NCI-H82 (cell line): ENCODE results near the gene PFAS.
"Not testable (repeated sequence)": the region's sequence is repeated elsewhere in the genome, so short reads cannot be mapped to it uniquely, and the experiment has no call there.

Experiments
- DNase-seq: peaks from one replicate; lab custom pipeline; 2025; lab: John Stamatoyannopoulos, UW

Gene PFAS

GRCh38 chr17:8248751-8249607, at the start of gene PFAS:
TSS of gene PFAS (plus strand) at chr17:8249289. CDS start at chr17:8253938, 4,649 bp downstream.
- DNase-seq, result peak; percentile 99

- DNase-seq, result no peak
Observed at GRCh38 chr17:8204761-8205555, 44.1 kb upstream of the PFAS start.

GRCh38 chr17:8206536-8206935, 42.6 kb upstream of the PFAS start:
- no peak for DNase-seq

- peak; percentile 99 for DNase-seq
Observed at GRCh38 chr17:8209907-8210760, 39.0 kb upstream of the PFAS start, which contains the start of gene AURKB. TSS of gene AURKB (minus strand) at chr17:8210575. CDS start at chr17:8210224, 351 bp downstream.

- DNase-seq, result no peak
Observed at GRCh38 chr17:8210761-8211458, 38.2 kb upstream of the PFAS start.

- DNase-seq, result peak; percentile 69
Observed at GRCh38 chr17:8212312-8213180, 36.5 kb upstream of the PFAS start.

GRCh38 chr17:8214000-8214399, 35.1 kb upstream of the PFAS start:
- not testable (repeated sequence) for DNase-seq

- DNase-seq, result peak; percentile 97
Observed at GRCh38 chr17:8220783-8221662, 28.1 kb upstream of the PFAS start.

- peak; percentile 95 for DNase-seq
Observed at GRCh38 chr17:8221663-8222379, 27.3 kb upstream of the PFAS start.

GRCh38 chr17:8222380-8222629, 26.8 kb upstream of the PFAS start:
- DNase-seq, result no peak

GRCh38 chr17:8222630-8223355, 26.3 kb upstream of the PFAS start:
- DNase-seq, result peak; percentile 97

GRCh38 chr17:8223356-8224126, 25.5 kb upstream of the PFAS start:
- peak; percentile 93 for DNase-seq

- DNase-seq, result no peak
Observed at GRCh38 chr17:8224891-8225812, 23.9 kb upstream of the PFAS start.

GRCh38 chr17:8225813-8226535, 23.1 kb upstream of the PFAS start:
- DNase-seq, result peak; percentile 80

GRCh38 chr17:8226536-8227237, 22.4 kb upstream of the PFAS start:
- DNase-seq, result peak; percentile 74
